ENCODE results near the gene THNSL1. TPM values are rescaled to one million over a fixed set of nuclear protein-coding genes. Genes with fewer than 3 reads are reported as not detected.
"Not testable (repeated sequence)": the region's sequence is repeated elsewhere in the genome, so short reads cannot be mapped to it uniquely, and the experiment has no call there.

THNSL1 gene
- polyA plus RNA-seq, 3 donors, result 14.1 to 17.2 (median 15.4) TPM

DNA sequence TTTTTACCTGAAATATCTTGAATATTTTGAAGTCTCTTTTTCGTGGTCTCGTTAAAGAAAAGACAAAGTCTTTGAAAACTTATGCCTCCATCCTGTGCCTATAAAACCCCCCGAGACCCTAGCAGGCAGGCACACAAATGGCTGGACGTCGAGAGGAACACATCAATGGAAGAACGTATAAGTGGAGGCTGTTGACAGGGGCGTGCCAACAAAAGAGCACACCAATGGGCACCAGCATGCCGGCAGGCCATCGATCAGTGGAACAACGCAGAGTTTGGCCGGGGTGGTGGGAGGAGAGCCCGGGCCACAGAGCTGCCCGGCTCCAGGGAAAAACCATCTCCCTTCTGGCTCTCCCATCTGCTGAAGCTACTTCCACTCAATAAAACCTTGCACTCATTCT is 25.1 kb upstream of the THNSL1 start:
- DNase-seq (ENCODE audit: extremely low read depth in 1 of 11, low read depth in 9 of 11, low spot score in 4 of 11), result no peak

DNA sequence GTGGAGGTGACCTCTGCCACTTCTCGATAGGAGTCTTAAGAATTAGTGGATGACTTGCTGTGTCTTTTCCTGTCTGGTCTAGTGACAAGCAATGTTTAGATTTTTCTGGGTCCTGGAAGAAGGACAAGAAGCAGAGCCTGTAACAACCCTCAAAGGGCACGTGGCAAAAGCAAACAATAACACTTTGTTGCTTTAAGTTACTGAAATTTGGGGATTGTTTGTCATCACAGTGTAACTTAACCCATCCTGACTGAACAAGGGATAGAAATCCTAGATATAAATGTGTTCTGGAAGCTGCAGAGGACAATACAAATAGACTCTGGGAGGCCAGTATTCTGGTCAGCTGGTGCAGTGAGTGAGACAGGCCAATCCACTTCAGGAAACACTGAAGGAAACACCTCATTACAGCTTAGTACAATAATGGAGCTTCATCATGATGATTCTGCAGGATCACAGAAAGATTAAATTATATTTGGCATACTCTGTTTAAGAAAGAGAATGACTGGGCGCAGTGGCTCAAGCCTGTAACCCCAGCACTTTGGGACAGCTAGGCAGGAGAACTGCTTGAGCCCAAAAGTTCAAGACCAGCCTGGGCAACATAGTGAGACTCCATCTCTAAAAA is 23.8 kb upstream of the THNSL1 start:
- no peak for DNase-seq (ENCODE audit: extremely low read depth in 1 of 11, low read depth in 9 of 11, low spot score in 4 of 11)

DNA sequence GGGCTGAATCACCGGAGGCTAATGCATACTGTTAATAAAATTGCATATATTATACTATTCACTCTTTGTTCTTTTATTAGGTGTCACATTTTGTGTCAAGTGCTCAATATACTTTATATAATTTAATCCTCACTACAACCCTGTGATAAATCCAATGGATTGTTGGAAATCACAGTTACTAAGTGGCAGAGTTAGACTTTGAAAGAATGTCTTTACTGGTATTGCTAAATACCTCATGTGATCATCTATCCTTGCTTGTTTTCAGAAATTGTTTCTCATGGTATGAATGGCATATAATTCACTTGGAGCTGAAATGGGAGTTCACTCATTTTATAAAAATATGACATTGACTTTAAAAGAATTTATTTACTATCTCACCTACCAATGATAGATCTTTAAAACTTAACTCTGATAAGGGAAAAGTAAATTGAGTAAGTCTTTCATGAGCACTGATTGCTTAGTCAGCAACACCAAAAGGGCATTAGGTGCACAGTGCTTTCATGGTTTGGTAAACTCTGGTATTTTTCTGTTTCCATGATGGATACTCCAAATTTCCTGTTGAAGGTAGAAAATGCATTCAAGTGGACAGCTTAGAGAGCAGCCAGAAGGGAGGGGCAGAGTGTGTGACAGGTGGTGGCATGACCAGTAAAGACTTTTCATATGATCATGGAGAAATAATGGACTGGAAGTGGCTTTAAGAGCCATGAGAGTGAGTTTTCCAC is 23.0 kb upstream of the THNSL1 start:
- DNase-seq (ENCODE audit: extremely low read depth in 1 of 11, low read depth in 9 of 11, low spot score in 4 of 11), result no peak

DNA sequence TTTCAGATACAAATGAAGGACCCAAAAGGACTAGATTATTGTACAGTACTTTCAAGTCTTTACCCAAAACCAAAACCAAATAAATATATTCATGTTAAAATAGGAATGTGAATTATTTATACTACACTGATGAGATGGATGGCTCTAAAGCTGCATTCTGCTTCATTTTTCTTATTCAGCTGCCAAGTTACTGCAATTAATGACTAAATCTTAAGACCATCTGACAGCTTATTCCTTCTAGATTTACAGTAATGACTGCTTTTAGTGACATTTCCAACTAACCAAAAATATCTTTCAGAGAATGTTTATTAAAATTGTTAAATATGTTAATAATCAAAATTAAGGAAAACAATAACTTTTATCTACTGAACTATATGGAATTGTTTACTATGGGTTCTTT is 21.3 kb upstream of the THNSL1 start:
- no peak for DNase-seq (ENCODE audit: extremely low read depth in 1 of 11, low read depth in 9 of 11, low spot score in 4 of 11)

DNA sequence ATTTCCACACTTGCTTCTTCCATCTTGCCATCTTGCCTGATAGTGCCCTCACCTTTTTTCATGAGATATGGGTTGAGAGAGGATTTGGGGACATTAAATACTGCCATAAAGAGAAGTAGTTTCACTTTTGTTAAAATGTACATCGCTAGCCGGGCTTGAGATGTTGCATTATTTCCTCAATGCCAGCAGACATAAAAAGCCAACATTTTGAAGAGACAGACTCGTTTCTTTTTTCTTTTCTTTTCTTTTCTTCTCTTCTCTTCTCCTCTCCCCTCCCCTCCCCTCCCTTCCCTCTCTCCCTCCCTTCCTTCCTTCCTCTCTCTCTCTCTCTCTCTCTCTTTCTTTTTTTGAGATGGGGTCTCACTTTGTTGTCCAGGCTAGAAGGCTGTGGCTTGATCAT is 18.4 kb upstream of the THNSL1 start:
- no peak for DNase-seq (ENCODE audit: extremely low read depth in 1 of 11, low read depth in 9 of 11, low spot score in 4 of 11)

DNA sequence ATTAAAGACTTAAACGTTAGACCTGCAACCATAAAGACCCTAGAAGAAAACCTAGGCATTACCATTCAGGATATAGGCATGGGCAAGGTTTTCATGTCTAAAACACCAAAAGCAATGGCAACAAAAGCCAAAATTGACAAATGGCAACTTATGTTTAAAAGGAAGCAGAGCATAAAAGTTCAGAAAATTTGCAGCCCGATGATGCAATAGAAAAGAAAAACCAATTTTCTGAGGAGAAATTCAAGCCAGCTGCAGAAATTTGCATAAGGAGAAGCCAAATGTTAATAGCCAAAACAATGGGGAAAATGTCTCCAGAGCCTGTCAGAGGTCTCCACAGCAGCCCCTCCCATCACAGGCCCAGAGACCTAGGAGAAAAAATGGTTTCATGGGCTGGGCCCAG is 4.8 kb upstream of the THNSL1 start:
- not testable (repeated sequence) for DNase-seq (ENCODE audit: extremely low read depth in 1 of 11, low read depth in 9 of 11, low spot score in 4 of 11)

DNA sequence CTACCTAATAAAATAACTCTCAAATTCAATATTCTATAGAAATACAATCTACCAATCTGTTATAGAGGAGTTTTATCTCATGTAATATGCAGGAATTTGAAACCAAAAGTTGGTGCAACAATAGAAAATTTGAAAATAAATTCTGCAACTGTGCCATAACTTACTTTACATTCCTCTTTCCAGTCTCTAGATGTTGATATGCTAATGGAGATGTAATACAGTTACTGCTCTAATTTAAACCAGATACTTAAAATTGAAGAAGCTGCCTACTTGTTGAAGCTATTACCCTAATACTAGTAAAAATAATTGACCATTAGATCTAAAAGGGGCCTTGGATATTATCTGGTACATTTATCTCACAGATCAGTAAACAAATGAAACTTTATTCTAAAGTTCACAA is 1.8 kb upstream of the THNSL1 start:
- no peak for DNase-seq (ENCODE audit: extremely low read depth in 1 of 11, low read depth in 9 of 11, low spot score in 4 of 11)

DNA sequence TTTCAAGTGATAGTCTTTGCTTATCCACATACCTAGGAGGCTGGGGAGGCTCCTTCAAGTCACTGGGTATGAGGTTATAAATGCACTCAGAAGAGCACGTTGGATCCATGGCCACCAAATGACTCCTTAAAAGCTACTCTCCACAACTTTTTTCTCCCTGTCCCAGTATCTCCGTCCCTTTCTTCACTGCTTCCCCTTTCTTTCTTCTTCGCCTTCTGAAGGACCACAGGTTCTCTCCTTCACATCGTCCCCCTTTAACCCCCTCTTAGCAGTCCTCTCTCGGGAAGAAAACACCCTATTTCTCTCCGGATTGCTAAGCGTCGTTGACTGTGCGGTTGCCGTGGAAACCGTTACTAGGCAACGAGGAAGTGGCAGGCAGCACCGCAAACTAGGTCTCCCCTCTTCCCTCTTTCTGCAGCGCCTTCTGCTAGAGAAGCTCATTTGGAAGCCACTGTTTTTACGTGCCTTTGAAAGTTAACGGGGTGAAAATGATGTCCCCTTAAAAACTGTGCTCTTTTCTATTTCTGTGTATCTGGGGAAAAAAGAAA is 510 bp upstream of the THNSL1 start, which contains the start of gene ENKUR:
Gene ENKUR, minus strand, starts transcription at position 331 of the 548 bp plus-strand sequence. Its CDS starts 222 bp downstream, at position 109.
- DNase-seq (ENCODE audit: extremely low read depth in 1 of 11, low read depth in 9 of 11, low spot score in 4 of 11), result peak; percentile 91 to 98 (median 95)

DNA sequence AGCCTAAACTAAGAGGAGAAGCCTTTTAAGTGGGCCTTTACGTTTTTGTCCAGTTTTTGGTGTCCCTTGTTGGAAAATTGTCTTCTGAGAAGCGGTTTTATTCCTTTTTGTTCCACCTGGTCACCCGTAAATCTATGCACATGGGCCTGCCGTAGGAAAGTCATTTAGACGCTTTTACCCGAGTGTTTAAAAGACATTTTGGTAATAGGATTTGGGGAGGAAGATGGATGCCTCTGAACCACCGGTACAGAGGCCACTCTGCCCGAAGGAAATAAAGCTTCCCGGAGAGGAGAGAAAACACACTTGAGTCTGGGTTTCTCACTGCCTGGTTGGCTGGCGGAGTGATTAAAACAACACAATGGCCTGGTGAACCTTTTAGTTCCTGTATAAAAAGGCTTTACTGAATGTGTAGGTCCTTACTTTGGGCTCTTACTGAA is 760 bp downstream of the THNSL1 start:
- peak in 2 of 11 donors; percentile 8 to 22 for DNase-seq (ENCODE audit: extremely low read depth in 1 of 11, low read depth in 9 of 11, low spot score in 4 of 11)

DNA sequence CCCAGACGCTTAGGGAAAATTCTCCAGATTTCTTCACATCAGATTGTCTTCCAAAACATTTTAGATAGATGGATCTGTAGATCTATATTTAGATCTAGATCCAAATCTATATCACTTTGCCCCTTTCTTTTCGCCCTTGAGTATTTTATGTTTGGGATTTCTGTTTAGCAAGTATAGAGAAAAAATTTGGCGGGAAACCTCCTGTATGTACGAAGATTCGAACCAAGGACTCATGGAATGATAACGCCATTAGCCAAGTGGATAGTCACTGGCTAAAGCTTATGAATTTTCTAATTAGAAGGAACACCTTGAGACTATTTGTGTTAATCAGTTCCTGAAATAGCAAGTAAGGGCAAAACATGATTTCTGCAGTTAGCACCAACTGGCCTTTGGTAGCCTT is 1.2 kb downstream of the THNSL1 start:
- no peak for DNase-seq (ENCODE audit: extremely low read depth in 1 of 11, low read depth in 9 of 11, low spot score in 4 of 11)

DNA sequence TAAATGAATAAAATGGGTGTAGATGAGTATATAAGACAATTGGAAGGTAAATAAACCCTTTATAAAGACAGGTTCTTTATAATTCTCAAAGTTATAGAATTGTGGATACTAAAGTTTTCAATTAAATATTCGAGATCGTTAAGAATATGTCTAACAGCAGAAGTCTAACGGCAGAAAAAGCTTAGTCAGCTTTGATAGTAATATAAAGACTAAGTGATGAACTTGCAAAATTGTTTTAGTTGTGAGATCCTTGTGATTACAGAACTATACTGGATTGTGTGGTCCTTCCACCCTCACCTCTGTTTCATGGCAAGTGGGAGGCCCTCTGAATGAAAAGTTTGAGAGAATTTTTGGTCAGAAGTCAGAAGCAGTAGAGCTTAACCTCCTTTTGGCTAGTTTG is 2.3 kb downstream of the THNSL1 start:
- no peak for DNase-seq (ENCODE audit: extremely low read depth in 1 of 11, low read depth in 9 of 11, low spot score in 4 of 11)

DNA sequence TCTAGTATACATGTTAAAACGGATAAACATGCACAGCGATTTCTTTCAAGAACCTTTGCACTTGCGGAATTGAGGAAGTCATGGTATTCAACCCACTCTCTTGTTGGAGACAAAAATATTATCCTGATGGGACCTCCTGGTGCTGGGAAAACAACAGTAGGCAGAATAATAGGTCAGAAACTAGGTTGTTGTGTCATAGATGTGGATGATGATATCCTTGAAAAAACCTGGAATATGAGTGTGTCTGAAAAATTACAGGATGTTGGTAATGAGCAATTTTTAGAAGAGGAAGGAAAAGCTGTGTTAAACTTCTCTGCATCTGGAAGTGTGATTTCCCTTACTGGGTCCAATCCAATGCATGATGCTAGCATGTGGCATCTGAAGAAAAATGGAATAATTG is 6.9 kb downstream of the THNSL1 start:
- DNase-seq (ENCODE audit: extremely low read depth in 1 of 11, low read depth in 9 of 11, low spot score in 4 of 11), result peak in 3 of 11 donors; percentile 5 to 15 (median 12)

DNA sequence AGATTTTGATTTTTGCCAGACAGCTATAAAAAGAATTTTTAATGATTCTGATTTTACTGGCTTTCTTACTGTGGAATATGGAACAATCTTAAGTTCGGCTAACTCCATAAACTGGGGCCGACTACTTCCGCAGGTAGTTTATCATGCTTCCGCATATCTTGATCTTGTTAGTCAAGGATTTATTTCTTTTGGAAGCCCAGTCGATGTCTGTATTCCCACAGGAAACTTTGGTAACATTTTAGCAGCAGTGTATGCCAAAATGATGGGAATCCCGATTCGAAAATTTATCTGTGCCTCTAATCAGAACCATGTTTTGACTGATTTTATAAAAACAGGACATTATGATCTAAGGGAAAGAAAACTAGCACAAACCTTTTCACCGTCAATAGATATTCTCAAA is 8.1 kb downstream of the THNSL1 start:
- no peak for DNase-seq (ENCODE audit: extremely low read depth in 1 of 11, low read depth in 9 of 11, low spot score in 4 of 11)

DNA sequence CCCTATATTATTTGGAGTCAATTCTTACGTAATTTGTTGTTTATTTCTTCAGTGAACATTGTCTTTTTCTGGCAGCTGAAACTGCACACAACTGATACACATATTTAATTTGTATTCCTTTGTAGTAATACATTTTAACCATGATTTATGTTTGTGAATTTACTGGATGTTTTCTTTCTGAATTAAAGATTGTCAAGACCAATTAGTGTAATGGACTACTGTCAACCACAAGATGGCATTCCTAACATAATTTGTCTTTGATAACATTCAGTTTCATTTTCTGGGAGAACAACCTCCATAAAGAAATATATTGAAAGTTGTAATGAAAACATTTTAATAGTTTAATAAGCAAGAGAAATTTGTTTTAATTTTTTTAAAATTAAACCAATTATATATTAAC is 10.1 kb downstream of the THNSL1 start:
- DNase-seq (ENCODE audit: extremely low read depth in 1 of 11, low read depth in 9 of 11, low spot score in 4 of 11), result no peak

DNA sequence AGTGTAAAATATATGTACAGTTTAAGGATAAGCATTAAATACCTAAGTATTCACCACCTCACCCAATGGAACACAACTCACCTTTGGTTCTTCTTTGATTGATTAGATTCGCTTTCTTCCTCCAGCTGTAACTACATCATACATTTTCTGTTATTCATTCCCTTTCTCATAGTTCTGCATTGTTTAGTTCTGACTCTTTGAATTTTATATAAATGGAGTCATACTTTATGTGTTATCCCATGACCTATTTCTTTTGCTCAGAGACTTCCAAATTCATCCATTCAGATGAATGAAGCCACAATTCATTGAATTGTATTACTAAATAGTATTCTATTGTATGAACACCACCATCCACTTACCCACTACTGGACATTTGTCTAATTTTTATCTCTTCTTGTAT is 12.3 kb downstream of the THNSL1 start:
- no peak for DNase-seq (ENCODE audit: extremely low read depth in 1 of 11, low read depth in 9 of 11, low spot score in 4 of 11)

DNA sequence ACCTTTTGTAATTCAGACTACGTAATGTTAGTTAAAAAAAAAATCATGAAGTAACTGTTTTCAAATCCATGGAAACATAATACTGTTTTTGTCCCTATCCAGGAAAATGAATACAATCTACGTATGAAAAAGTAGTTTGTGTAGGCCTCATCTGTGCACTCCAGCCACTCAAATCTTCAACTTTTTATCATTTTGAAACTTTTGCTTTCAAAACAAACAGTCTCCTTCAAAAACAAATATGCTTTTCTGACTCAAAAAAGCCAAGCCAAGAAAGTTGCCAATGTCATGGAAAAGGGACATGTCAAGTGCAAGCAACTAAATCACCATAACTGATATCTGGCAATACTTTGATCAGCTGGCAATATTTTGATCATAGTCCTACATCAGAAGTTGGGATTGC is 13.1 kb downstream of the THNSL1 start:
- no peak for DNase-seq (ENCODE audit: extremely low read depth in 1 of 11, low read depth in 9 of 11, low spot score in 4 of 11)

DNA sequence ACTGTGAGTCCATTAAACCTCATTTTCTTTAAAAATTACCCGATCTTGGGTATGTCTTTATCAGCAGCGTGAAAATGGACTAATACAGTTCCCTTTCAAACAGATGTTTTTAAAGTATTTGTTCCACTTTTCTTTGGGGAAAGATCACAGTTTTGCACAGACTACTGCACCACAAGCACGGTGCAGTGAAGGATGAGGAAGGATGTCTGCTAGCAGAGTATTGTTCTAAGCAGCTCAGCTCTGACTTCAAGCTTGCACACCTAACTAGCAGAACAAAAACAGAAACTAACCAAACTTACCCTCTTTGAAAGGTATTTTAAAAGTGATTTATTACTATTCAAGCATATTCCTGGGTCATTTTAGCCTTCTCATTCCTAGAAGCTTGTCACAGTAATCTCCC is 20.0 kb downstream of the THNSL1 start:
- DNase-seq (ENCODE audit: extremely low read depth in 1 of 11, low read depth in 9 of 11, low spot score in 4 of 11), result no peak

DNA sequence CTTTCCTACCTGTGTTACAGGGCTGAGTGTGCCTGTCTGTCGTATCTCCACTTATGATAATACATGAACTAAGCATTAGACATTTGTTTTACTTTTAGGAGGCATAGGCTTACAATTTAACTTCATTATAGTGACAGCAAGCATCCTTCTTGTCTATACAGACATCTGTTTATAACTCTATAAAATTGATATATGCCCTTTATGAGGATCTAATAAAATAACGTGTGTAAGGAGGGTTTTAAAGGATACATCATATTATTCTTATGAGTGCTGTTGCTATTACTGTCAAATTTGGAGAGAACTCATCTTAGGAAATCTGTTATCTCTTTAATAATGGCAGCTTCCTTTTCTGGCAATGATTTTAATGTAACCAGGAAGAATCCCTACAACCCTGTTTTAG is 21.9 kb downstream of the THNSL1 start:
- no peak for DNase-seq (ENCODE audit: extremely low read depth in 1 of 11, low read depth in 9 of 11, low spot score in 4 of 11)

DNA sequence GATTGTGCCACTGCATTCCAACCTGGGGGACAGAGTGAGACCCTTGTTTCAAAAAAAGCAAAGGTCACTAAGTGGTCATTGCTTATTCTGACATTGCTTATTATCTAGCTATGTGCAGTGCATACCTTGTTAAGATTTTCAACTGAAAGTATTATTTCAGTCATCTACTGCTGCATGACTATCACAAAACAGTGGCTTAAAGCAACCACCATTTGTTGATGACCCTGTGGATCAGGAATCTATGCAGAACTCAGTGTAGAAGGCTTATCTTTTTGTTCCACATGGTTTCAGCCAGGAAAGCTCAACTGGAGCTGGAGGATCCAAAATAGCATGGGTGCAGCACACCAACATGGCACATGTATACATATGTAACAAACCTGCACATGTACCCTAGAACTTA is 23.1 kb downstream of the THNSL1 start:
- no peak for DNase-seq (ENCODE audit: extremely low read depth in 1 of 11, low read depth in 9 of 11, low spot score in 4 of 11)

DNA sequence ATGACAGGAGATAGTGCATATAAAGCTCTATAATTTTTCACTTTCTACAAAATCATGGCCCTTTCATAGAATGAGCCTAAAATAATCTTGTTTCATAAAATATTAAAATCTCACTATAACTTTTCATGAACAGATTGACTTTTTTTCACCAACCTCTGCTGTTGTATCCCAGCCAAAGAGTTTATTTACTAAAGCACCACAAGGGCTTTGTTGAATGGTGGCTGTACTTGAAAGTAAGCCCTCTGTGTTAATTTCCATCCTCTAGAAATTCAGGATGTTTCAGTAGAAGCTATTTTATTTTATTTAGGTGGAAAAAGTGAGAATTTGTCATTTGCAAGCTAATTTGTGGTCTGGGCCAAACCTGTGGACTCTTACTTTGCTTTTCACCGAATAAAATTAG is 30.2 kb downstream of the THNSL1 start:
- DNase-seq (ENCODE audit: extremely low read depth in 1 of 11, low read depth in 9 of 11, low spot score in 4 of 11), result no peak

DNA sequence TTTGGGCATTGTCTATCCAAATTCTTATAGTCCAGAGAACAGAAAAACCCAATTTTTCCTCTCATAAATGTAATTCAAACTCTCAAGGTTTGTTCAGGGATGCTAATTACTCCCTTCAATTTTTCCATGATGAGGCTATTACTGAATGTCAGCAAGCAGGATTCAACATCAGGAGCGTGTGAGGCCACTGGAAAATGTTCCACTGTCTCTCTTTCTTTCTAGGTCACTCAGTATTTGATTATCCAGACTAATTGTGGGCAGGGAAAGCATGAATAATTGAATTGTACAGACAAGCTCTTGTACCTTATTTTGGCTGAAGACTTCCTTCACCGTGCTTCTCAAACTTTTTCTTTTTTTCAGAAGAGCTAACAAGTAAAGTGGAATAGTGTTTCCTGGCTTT is 30.7 kb downstream of the THNSL1 start:
- DNase-seq (ENCODE audit: extremely low read depth in 1 of 11, low read depth in 9 of 11, low spot score in 4 of 11), result no peak
